OCI-LY1 (cell line): ENCODE data around the gene PARS2.

Source experiments
- H2AFZ ChIP-seq: fragments of 200-600 bp; sonication (generic), shearing (Covaris generic); 2 replicates; pipeline ENCODE4 v1.6.0; 2014; ENCODE audit warnings: antibody characterized with exemption, mild to moderate bottlenecking, low read length
- H3F3A ChIP-seq: fragments of 200-600 bp; sonication (generic), shearing (Covaris generic); 2 replicates; pipeline ENCODE4 v1.6.0; 2014; ENCODE audit warnings: mild to moderate bottlenecking, antibody characterized with exemption, low read length, moderate library complexity; ENCODE audit not compliant: insufficient read depth
- H3K27ac ChIP-seq: fragments of 200-600 bp; sonication (generic); 2 replicates; pipeline ENCODE4 v1.5.1; 2014; ENCODE audit warnings: low read length, mixed run types, mild to moderate bottlenecking, low read depth; ENCODE audit not compliant: poor library complexity, severe bottlenecking
- H3K27me3 ChIP-seq: fragments of 200-600 bp; sonication (generic); 2 replicates; pipeline ENCODE4 v1.6.0; 2014; ENCODE audit warnings: antibody characterized with exemption, mild to moderate bottlenecking, low read length, moderate library complexity; ENCODE audit not compliant: insufficient read depth
- H3K36me3 ChIP-seq: fragments of 200-600 bp; sonication (generic); 2 replicates; pipeline ENCODE4 v1.6.1; 2014; ENCODE audit warnings: mild to moderate bottlenecking, antibody characterized with exemption, low read length, moderate library complexity, mixed read lengths; ENCODE audit not compliant: insufficient read depth
- H3K4me1 ChIP-seq: fragments of 200-600 bp; sonication (generic); 2 replicates; pipeline ENCODE4 v1.5.1; 2014; ENCODE audit warnings: mild to moderate bottlenecking, low read length, moderate library complexity; ENCODE audit not compliant: insufficient read depth, severe bottlenecking
- H3K4me2 ChIP-seq: fragments of 200-600 bp; sonication (generic), shearing (Covaris generic); 2 replicates; pipeline ENCODE4 v1.6.1; 2014; ENCODE audit warnings: low read length
- H3K4me3 ChIP-seq: fragments of 200-600 bp; sonication (generic); 2 replicates; pipeline ENCODE4 v1.5.1; 2014; ENCODE audit warnings: low read length, low read depth, mild to moderate bottlenecking, mixed read lengths; ENCODE audit not compliant: poor library complexity, severe bottlenecking
- H3K79me2 ChIP-seq: fragments of 200-600 bp; shearing (Covaris generic); 2 replicates; pipeline ENCODE4 v1.6.1; 2016; ENCODE audit warnings: mixed run types, low read length, mixed read lengths; ENCODE audit not compliant: insufficient read depth
- H3K9ac ChIP-seq: fragments of 200-600 bp; sonication (generic), shearing (Covaris generic); 2 replicates; pipeline ENCODE4 v1.6.1; 2014; ENCODE audit warnings: mild to moderate bottlenecking, low read length, mixed read lengths
- H3K9me2 ChIP-seq: fragments of 200-600 bp; sonication (generic), shearing (Covaris generic); 2 replicates; pipeline ENCODE4 v1.6.1; 2014; ENCODE audit warnings: low read depth, mild to moderate bottlenecking, low read length, mixed read lengths
- H3K9me3 ChIP-seq: fragments of 200-600 bp; shearing (Covaris generic); 2 replicates; pipeline ENCODE4 v1.6.1; 2014; ENCODE audit warnings: low read length, mixed read lengths
- H4K20me1 ChIP-seq: fragments of 200-600 bp; sonication (generic), shearing (Covaris generic); 2 replicates; pipeline ENCODE4 v1.6.0; 2016; ENCODE audit warnings: mild to moderate bottlenecking, low read length; ENCODE audit not compliant: insufficient read depth
- CTCF ChIP-seq: fragments of 200-600 bp; sonication (generic), shearing (Covaris generic); IDR thresholded peaks from 2 replicates; pipeline ENCODE4 v1.5.1; 2017; ENCODE audit warnings: mild to moderate bottlenecking, antibody characterized with exemption, low read length, moderate library complexity, mixed read lengths
- EZH2 ChIP-seq: fragments of 200-600 bp; sonication (generic), shearing (Covaris generic); IDR thresholded peaks from 2 replicates; pipeline ENCODE4 v1.8.0; 2017; ENCODE audit warnings: borderline replicate concordance, mixed run types, mild to moderate bottlenecking, antibody characterized with exemption, low read length, moderate library complexity, mixed read lengths

Gene PARS2

GRCh38 chr1:54754486-54755285, 9.6 kb downstream of the PARS2 start:
- Histone ChIP-seq H3K9ac (no peak overlapping the region), H3K4me2 (no peak overlapping the region), H3K9me2 (no peaks in the 10 kb centered on the region), H3K4me3 (no peak overlapping the region), H3K4me1 (no peaks in the 10 kb centered on the region), H3F3A (no peaks in the 10 kb centered on the region), H3K36me3 (peaks cover 18% of the 10 kb centered on the region), H3K79me2 (no peaks in the 10 kb centered on the region), H3K27me3 (no peaks in the 10 kb centered on the region), H2AFZ (no peak overlapping the region), H3K9me3 (no peaks in the 10 kb centered on the region), H4K20me1 (no peaks in the 10 kb centered on the region), H3K27ac (no peak overlapping the region)
- TF ChIP-seq CTCF (no peak), EZH2 (no peak)

DNA sequence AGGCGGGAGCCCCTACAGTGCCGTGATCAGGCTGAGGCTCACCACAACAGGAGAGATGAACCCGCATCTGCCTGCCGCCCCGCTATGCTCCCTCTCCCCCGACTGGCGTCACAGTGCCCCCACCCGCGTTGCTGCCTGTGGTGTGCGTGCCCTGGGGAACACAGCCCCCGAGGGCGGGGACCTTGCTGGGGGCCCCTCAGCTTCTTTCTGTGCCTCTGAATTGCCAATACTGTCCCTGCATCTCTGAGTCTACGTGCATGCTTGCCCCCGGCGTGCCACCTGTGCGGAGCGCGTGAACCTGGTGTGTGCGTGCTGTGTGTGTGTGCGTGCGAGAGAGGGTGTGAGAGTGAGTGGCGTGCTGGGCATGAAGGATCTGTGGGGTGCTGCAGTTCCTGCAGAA, 10.3 kb downstream of the PARS2 start:
- Histone ChIP-seq H3F3A (no peaks in the 10 kb centered on the region), H4K20me1 (no peaks in the 10 kb centered on the region), H3K9me2 (no peaks in the 10 kb centered on the region), H3K36me3 (peaks cover 18% of the 10 kb centered on the region), H3K4me1 (no peaks in the 10 kb centered on the region), H3K27me3 (no peaks in the 10 kb centered on the region), H3K4me3 (no peak overlapping the region), H3K4me2 (no peak overlapping the region), H3K79me2 (no peaks in the 10 kb centered on the region), H3K27ac (no peak overlapping the region), H3K9me3 (no peaks in the 10 kb centered on the region), H2AFZ (no peak overlapping the region), H3K9ac (no peak overlapping the region)
- no peak for TF ChIP-seq CTCF
- no peak for TF ChIP-seq EZH2

- H3K9ac ChIP-seq = no peak overlapping the region
Measured at GRCh38 chr1:54751426-54751825, 12.9 kb downstream of the PARS2 start.

More at GRCh38 chr1:54751426-54751825, 12.9 kb downstream of the PARS2 start:
- no peak overlapping the region for H3K27ac ChIP-seq
- H3K36me3 ChIP-seq = no peaks in the 10 kb centered on the region
- no peak overlapping the region for H2AFZ ChIP-seq
- H3K4me2 ChIP-seq = no peak overlapping the region
- H3K4me1 ChIP-seq = no peaks in the 10 kb centered on the region
- no peaks in the 10 kb centered on the region for H3K9me2 ChIP-seq
- no peaks in the 10 kb centered on the region for H3F3A ChIP-seq
- H3K9me3 ChIP-seq = no peaks in the 10 kb centered on the region
- H3K4me3 ChIP-seq = no peak overlapping the region
- no peaks in the 10 kb centered on the region for H3K27me3 ChIP-seq
- H3K79me2 ChIP-seq = no peaks in the 10 kb centered on the region
- TF ChIP-seq CTCF (no peak), EZH2 (no peak)
- no peaks in the 10 kb centered on the region for H4K20me1 ChIP-seq
